Stimulated activated CD8-positive, alpha-beta memory T cell treated with anti-CD3 and anti-CD28 coated beads, Interleukin-12 subunit alpha, Interleukin-12 subunit beta, amount 100 ng/mL, for 24 hours (primary cell): ENCODE measurements around the gene DNTTIP2.
"Not testable (repeated sequence)": the region's sequence is repeated elsewhere in the genome, so short reads cannot be mapped to it uniquely, and the experiment has no call there.

Experiments used
- DNase-seq: peaks from one replicate; pipeline ENCODE4 v3.0.0-alpha.2; 2020; ENCODE audit errors: extremely low read depth

DNTTIP2 gene

GRCh38 chr1:93842750-93843500 lies 36.1 kb downstream of the DNTTIP2 start:
- no peak for DNase-seq

DNA sequence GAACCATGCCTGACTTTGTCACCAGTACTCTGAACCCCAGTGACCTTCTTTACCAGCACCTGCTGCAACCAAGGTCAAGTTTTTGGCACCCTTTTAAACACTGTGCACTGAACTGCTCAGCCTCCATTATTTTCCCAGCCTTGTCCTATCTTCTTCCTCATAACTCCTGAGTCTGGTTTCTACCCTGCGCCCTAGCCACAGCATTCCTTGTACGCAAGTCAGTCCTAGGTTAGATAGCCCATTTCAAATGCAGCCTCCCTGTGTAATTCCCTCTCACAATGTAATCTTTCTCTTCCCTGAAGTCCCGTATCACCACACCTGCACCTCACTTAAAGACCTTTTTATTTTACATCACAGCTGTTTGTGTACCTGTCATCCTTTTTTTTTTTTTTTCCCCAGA lies 37.2 kb downstream of the DNTTIP2 start:
- DNase-seq, result no peak

- no peak for DNase-seq
Measured at GRCh38 chr1:93840956-93841482, 38.0 kb downstream of the DNTTIP2 start.

GRCh38 chr1:93839753-93840152 lies 39.3 kb downstream of the DNTTIP2 start:
- no peak for DNase-seq

GRCh38 chr1:93839307-93839706 lies 39.7 kb downstream of the DNTTIP2 start:
- DNase-seq, result no peak

- DNase-seq, result no peak
Measured at GRCh38 chr1:93837961-93838360, 41.0 kb downstream of the DNTTIP2 start.

DNA sequence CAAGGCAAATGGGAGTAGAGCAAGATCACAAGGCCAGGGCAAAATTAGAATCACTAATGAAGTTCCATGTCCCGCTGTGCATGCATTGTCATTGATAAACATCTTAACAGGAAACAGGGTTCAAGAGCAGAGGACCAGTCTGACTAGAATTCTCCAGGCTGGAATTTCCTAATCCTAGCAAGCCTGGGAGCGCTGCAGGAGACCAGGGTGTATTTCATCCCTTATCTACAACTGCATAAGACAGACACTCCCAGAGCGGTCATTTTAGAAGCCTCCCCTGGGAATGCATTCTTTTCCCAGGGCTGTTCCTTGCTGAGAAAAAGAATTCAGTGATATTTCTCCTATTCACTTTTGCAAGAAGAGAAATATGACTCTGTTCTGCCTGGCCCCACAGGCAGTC lies 45.7 kb downstream of the DNTTIP2 start:
- DNase-seq, result not testable (repeated sequence)

DNA sequence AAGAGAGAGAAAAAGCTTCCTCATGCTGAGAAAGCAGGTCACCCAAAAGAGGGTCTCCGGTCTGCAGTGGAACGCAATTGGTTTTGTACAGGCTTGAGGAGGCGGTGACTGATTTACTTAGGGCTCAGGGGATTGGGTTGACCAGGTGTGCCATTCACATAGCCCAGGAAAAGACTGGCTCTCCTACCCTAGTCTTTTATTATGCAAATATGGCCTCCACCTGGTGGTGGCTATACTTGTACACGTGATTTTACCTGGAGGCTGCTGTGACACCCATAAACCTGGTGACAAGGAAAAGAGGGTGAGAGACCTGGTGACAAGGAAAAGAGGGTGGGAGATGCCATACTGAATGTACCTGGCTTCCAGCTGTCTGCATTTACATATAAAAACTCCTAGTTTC lies 49.9 kb downstream of the DNTTIP2 start:
- no peak for DNase-seq

DNA sequence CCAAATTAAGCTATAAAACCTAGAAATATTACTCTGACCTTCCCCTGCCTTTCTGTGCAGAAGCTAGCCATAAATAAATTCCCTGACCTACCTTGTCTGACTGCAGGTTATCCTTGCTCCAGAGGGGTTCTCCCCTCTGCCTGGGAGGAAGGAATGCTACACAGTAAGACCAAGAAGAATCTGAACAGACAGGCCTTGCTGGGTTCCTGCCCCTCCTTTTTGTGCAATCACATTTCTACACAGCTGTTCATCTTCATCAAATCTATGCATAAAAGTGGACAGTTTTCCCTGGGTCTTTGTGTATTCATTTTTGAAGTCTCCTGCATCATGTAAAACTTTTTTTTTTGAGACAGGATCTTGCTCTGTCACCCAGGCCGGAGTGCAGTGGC lies 50.6 kb downstream of the DNTTIP2 start:
- DNase-seq, result no peak

GRCh38 chr1:93827633-93828366 lies 51.2 kb downstream of the DNTTIP2 start:
- no peak for DNase-seq

GRCh38 chr1:93827128-93827527 lies 51.9 kb downstream of the DNTTIP2 start:
- DNase-seq, result no peak

DNA sequence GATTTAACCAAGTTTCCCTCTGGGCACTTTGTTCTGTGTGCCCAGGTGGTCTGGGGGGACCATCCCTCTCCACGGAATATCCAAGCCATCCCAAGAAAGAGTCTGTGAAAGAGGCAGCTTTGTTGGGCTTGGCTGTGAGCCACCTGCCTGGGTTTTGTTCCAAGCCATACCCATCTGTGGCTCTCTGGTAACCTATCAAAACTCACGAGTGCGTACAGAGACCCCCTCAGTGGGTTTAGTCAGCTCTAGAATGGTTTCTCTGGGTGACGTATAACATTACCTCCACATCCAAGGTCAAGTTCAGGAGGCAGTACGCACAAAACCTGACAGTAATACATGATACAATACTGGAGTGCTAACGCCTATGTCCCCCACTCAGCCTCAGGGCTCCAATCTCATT lies 54.2 kb downstream of the DNTTIP2 start:
- DNase-seq, result no peak

DNA sequence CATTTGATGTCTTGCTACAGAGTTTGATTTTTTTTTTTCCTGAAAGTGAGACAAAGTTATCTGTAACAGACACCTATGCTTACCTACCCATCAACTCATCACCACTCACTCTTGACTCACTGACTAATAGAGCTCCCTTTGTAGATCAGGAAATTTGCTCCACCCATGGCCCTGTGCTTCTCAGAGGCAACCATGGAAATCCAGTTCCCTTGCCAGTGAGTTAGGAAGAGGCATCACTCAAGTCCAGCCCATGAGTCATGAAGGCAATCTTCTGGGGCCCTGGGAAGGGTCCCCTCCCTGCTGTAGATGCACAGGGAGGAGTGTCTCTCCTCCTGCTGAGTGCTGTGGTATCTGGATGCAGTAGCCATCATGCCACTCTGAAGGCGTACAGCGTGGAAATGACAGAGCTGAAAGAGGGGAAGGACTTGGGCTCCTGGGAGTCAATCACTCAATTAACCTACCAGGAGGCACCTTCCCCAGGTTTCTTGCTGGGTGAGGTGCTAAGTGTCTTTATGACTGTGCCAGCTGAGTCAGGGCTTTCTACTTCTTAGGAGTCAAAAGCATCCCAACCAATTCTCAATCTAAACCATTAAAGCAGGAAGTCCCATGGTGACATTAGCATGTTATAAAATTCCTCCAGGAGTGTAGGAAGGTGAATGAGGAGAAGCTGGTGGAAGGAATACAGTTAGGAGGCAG lies 56.1 kb downstream of the DNTTIP2 start:
- no peak for DNase-seq

DNA sequence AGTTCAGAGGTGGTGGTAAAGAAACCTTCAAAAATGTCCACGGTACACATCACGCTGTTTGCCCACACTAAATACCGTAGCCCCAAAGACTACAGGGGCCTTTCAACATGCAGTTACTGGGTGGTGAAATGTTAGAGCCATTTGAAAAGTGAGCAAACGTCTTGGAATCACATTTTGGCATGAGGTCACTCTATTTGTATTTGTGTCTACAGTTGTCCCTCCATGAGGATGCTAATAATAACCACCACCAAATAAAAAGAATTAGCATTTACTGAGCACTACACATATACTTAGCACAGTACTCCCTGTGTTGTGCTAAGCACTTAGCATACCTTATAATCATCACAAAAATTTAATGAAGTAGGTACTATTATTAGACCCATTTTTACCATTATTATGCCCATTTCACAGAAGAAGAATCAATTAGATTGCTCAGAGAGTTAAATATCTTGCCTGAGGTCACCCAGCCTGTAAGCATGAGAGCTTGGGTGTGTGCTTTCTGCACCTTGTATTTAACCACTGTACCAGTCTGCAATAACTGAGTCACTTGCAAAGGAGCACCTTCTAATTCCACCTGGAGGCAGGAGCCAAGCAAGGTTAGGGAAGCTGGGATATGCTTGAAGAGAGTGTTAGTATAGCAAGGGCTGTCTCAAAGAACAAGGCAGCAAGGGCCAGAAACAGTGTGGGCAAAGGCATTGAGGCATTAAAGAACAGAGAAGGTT lies 57.4 kb downstream of the DNTTIP2 start:
- DNase-seq, result no peak

DNA sequence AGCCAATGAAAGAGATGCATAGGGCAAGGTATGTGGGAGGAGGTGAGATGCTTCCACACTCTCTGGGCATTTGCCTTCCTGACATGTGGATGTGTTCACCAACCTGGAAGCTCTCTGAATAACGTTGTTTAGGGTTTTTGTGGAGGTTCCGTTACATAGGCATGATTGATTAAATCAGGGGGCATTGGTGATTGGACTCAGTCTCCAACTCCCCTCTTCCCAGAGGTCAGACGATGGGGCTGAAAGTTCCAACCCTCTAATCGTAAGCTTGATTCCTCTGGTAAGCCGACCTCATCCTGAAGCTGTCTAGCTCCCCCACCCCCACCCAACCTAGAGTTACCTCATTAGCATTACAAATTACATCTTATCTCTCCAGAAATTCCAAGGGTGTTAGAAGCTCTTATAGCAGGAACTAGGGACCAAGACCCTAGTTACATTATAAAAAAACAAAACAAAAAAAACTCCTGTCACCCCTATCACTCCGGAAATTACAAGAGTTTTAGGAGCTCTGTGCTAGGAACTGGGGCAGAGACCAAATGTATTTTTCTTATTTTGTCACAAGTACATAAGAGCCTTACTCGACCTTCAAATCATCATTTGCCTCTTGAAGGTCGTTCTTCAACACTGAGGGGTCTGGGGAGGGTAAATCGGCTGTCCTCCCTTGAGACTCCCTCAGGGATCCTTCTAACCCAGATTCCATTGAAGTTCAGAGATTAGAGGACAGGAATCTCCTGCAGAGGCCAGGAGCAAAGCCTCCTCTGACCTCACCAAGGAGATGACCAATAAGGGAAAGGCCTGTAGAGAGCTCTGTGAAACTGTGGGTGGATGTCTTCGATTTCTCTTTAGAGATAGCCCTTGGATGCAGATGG lies 58.2 kb downstream of the DNTTIP2 start:
- no peak for DNase-seq

- no peak for DNase-seq
Measured at GRCh38 chr1:93818570-93818959, 60.4 kb downstream of the DNTTIP2 start.

DNA sequence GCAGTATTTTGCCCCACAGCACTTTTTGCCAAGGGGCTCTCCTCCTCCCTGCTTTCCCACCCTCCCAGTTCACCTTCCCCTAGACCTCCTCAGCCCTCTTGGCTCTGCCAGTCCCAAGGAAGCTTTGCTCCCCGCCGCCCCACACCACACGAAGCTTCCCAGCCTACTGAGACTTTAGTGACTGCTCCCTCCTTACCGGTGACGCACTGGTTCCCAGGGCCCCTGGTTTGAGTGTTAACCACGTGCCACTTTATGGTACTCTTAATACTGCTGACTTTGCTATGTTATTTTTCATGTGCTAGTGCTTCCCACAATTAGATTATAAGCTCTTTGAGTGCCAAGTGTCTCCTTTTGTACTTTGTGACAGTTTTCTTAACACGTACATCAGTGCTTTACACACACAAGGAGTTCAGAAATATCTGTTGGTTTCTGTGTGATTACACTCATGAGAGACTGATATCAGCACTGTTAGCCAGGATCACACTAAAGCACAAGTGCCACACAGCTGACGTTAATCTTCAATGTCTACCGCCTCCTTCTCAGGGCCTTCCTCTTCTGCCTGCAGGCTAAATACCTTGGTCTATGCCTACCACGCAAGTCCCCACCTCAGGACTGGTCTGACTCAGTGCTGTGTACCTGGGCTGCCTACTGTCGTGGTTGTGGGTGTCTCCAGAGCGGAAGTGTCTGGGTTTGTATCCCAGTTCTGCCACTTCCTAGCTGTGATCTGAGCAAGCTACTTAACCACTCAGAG lies 61.0 kb downstream of the DNTTIP2 start:
- DNase-seq, result no peak

- DNase-seq, result no peak
Measured at GRCh38 chr1:93816970-93817678, 61.9 kb downstream of the DNTTIP2 start.
